ENCODE data around the gene ESX1. TPM values are rescaled to one million over a fixed set of nuclear protein-coding genes. Genes with fewer than 3 reads are reported as not detected.
"Not testable (repeated sequence)": the region's sequence is repeated elsewhere in the genome, so short reads cannot be mapped to it uniquely, and the experiment has no call there.

ESX1 gene
- total and polyA plus RNA-seq, 2 donors = not detected

- H3K4me3 ChIP-seq (ENCODE audit: low read depth, low read length) = no peak overlapping the region
- H3K27ac ChIP-seq (ENCODE audit: low read depth) = no peak overlapping the region
- no peaks in the 10 kb centered on the region for H3K4me1 ChIP-seq (ENCODE audit: insufficient read depth)
- 94% methylated on average over 17 of the region's 17 CpGs for WGBS
- no peaks in the 10 kb centered on the region for H3K36me3 ChIP-seq (ENCODE audit: insufficient read depth)
- no peak for DNase-seq (ENCODE audit: extremely low spot score)
Measured at GRCh38 chrX:104250470-104250869, 4.3 kb downstream of the ESX1 start.

DNA sequence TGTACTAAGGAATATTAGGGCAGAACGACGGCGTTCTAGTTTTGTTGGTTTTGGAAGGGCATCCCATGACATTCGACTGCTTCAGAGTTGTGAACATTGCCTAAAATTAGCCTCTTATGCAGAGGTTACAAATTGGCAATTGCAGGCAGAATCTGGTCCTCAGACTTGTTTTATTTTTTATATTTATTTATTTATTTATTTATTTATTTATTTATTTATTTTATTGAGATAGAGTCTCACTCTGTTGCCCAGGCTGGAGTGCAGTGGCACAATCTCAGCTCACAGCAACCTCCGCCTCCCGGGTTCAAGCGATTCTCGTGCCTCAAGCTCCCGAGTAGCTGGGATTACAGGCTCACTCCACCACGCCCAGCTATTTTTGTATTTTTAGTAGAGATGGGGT lies 24.7 kb downstream of the ESX1 start:
- not testable (repeated sequence) for H3K27ac ChIP-seq (ENCODE audit: low read depth); H3K36me3 ChIP-seq (ENCODE audit: insufficient read depth); DNase-seq (ENCODE audit: extremely low spot score); H3K4me3 ChIP-seq (ENCODE audit: low read depth, low read length); H3K4me1 ChIP-seq (ENCODE audit: insufficient read depth)
- 92% methylated on average over 10 of the region's 10 CpGs for WGBS

DNA sequence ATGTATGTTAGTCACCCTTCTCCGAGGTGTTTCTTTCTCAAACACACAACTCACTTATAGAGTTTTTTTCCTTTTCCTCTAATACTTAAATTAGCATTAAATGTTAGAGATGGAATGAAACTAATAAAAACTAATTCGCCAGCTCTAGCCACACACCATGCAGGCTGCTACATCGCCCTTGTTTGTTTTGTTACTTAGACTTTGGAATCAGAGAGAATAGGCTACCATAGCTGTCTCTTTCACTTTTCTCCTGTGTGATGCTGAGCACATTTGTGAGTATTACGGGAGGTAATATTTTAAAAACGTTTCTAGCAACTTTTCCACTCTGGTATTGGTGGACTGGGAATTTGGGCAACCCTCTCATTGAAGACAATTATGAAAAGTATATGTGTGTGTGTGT lies 43.5 kb downstream of the ESX1 start:
- Histone ChIP-seq H3K36me3 (ENCODE audit: insufficient read depth) (no peaks in the 10 kb centered on the region), H3K4me1 (ENCODE audit: insufficient read depth) (no peaks in the 10 kb centered on the region), H3K27ac (ENCODE audit: low read depth) (no peak overlapping the region), H3K4me3 (ENCODE audit: low read depth, low read length) (no peak overlapping the region)
- 80% methylated on average over 5 of the region's 5 CpGs for WGBS
- DNase-seq (ENCODE audit: extremely low spot score) = no peak

DNA sequence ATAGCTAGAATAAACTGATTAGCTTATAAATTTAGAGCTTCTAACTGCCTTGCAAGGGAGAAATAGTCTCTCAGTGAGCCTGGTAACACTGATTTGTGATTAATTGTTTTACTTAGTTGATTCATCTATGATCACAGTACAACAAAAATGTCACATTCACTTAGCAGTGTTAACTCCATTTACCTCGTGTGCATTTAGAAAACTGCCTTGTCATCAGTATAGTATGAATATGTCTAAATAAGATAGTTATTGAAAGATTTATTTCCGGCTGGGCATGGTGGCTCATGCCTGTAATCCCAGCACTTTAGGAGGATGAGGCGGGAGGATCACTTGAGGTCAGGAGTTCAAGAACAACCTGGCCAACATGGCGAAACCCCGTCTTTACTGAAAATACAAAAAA lies 49.2 kb downstream of the ESX1 start:
- Histone ChIP-seq H3K36me3 (ENCODE audit: insufficient read depth) (no peaks in the 10 kb centered on the region), H3K27ac (ENCODE audit: low read depth) (no peak overlapping the region), H3K4me3 (ENCODE audit: low read depth, low read length) (no peak overlapping the region), H3K4me1 (ENCODE audit: insufficient read depth) (no peaks in the 10 kb centered on the region)
- no peak for DNase-seq (ENCODE audit: extremely low spot score)
- 81% methylated on average over 5 of the region's 5 CpGs for WGBS

Other genes starting within 250 kb of the ESX1 start
- gene H2BW1, start 241.2 kb downstream of the ESX1 start, total RNA-seq = not detected
- gene H2BW1, start 241.2 kb downstream of the ESX1 start, polyA plus RNA-seq = not detected
- not detected for gene H2BW2, start 215.0 kb downstream of the ESX1 start, total RNA-seq
- gene H2BW2, start 215.0 kb downstream of the ESX1 start, polyA plus RNA-seq = not detected
- gene TMSB15C, start 178.7 kb downstream of the ESX1 start, total RNA-seq = 19.7 TPM
- gene TMSB15C, start 178.7 kb downstream of the ESX1 start, polyA plus RNA-seq = 1.4 TPM
- gene ZCCHC18, start 142.4 kb downstream of the ESX1 start, total RNA-seq = 3.3 TPM
- gene ZCCHC18, start 142.4 kb downstream of the ESX1 start, polyA plus RNA-seq = 2.2 TPM
- 23.7 TPM for gene SLC25A53, start 97.9 kb downstream of the ESX1 start, total RNA-seq
- gene SLC25A53, start 97.9 kb downstream of the ESX1 start, polyA plus RNA-seq = 10.6 TPM
- gene FAM199X, start 88.5 kb downstream of the ESX1 start, total RNA-seq = 34.7 TPM
- 10.9 TPM for gene FAM199X, start 88.5 kb downstream of the ESX1 start, polyA plus RNA-seq

Data from urinary bladder (tissue), 4 donors.